ENCODE measurements around the gene MUC5B. TPM values are rescaled to one million over a fixed set of nuclear protein-coding genes. Genes with fewer than 3 reads are reported as not detected.
A peak's percentile ranks its signal among the peaks of the same experiment; 100 is the strongest.

MUC5B gene
- total RNA-seq, 1 donor from 2014 or later: not detected

DNA sequence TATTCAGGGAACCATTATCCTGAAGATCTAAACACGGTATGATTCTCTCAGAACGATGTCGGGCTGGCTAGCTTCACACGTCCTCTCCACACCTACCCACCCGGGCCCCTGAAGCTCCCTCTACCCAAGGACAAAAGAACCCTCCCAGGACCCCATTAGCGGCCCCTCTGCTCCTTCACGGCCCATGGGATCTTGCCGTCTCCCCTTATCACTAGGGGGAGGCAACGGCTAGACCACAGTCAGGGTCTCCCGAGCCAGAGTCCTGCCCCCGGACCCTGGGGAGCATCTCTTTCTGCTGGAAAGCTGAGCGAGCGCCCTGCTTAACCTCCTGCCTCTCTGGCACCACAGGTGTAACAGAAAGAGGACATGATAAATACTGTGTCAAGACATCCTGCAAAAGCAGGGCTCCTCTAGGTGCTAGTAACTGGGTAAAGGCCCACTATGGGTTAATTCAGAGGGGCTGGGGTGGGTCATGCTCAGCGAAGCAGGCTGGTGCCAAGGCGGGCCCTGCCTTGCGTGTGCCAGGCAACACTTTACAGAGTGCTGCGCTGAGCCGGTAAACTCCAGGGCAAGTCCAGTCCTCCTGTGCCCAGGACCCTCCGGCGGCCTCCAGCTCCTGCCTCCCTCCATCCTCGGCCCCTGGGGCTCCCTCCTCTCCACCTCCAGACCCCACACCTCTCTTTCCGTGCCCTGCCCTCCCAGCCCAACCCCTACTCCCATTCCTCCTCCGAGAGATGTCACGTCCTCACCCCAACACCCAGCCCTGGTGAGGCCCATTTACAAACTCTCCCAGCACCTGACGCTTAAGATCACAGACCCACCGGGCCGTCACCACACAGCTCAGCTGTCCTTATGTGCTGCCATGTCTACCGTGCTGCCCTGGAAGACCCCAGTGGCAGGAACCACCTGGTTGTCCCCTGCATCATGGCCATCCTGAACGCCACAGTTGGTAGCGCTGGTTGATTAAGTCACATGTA lies 83.6 kb downstream of the MUC5B start:
- no peak for DNase-seq (ENCODE audit: extremely low read depth, low read depth, low spot score)

DNA sequence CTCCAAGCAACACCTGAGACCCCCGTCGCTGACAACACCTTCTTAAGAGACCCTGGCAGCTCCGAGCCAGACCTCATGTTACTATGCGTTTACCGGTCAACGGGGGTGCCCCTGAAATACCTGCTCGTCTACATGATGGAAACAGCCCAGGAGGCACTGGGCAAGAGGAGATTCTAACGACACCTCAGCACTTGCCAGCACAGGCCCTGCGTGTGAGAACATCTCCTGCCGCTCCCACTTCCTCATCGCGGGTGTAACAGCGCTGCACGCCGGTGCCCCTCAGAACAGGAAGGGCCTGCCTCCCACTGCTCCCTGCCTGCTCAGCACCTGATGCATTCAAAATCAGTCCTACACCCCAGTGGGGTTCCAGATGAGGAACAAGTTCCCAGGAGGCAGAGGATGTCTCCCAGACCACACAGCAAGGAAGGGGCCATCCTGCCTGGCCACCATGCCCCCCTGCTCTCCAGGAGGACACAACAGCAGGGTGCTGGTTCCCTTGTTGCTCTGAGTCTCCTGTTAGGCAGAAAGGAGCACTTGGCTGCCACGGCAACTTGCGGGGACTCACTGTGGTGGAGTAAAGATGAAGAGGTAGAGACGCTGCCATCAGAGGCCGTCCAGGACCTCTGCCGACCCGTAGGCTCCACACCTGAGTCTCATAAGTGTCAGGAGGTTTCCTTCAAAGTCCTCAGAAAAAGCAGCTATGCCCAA lies 84.5 kb downstream of the MUC5B start:
- no peak for DNase-seq (ENCODE audit: extremely low read depth, low read depth, low spot score)

DNA sequence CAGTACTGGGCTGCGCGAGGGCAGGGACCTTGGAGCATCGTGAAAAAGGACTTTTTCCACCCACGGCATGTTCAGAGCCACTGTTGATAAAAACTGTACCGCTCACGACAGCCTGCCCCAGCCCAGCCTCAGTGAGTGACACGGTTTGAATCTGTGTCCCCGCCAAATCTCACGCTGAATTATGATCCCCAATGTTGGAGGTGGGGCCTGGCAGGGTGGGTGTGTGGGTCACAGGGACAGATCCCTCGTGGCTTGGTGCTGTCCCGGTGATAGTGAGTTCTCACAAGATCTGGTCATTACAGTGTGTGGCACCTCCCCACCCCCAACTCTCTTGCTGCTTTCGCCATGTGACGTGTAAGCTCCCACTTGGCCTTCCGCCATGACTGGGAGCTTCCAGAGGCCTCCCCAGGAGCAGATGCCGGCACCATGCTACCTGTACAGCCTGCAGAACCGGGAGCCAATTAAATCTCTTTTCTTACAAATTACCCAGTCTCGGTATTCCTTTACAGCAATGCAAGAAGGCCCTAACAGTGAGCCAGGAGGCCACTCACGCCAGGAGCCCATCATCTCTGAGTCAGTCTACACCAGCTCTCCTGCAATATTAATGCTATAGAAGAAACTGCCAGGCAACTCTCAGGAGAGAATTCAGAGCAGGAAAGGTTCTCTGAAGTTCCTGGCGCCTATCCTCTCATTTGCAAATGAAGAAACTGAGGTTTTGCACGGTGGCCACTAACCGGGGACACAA lies 85.3 kb downstream of the MUC5B start:
- DNase-seq (ENCODE audit: extremely low read depth, low read depth, low spot score): no peak

DNA sequence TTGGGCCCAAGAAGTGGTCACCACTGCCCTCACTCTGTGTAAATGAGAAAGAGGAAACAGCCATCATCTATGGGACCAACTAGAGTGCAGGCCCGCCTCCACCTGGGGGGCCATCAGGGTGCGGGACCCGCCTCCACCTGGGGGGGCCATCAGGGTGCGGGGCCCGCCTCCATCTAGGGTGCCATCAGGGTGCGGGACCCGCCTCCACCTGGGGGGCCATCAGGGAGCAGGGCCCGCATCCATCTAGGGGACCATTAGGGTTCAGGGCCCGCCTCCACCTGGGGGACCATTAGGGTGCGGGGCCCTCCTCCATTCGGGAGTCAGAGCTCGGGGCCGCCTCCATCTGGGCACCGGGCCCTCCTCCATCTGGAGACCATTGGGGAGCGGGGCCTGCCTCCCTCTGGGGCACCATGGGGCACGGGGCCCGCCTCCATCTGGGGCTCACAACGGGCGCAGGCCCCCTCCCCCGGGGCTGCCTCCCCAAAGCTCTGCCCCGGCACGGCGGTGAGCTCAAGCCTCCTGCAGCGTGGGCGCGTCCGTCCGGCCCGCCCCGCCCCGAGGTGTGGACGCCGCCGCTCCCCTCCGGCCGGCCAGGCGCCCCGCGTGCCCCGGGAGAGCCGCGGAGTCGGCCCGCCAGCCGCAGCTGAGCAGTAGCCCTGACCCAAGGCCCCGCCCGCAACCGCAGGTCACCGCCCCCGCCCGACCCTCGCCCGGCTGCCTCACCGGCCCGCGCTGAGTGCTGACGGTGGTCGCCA lies 86.1 kb downstream of the MUC5B start:
- DNase-seq (ENCODE audit: extremely low read depth, low read depth, low spot score): no peak

DNA sequence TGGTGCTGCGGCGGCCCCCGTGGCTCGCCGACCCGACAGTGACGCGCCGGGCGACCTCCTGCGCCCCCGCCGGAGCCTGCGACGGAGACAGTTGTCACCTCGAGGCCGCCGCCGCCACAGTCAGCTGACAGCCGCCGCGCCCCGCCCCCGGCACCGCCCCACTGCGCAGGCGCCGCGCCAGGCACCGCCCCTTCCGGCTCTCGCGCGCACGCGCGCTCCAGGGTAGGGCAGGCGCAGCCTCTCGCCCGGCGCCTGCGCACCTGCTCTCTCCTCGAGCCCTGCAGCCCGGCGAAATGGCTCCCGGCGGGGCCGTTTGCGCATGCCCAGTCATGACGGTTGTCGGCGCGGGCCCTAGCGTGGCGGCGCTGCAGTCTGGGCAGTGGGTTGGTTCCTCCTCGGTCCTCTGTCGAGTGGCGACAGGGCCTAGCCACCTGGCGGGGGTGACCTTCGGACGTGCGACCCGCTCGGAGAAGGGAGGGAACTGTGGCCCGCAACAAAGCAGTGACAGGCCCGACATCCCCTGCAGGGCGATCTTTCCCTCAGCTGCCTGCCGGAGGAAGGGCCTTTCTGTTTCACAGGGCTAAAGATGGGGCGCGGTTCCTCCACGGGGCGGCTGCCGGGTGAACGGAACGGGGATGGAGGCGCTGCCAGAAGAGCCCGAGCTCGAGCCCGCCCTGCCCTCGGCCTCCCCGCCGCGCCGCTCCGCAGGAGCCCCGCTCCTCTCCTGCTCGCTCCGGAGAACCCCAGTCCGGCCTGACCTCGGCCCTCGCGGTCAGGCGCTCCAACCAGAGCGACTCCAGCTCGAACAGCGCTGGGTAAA lies 86.8 kb downstream of the MUC5B start, which contains the start of gene TOLLIP:
TSS of gene TOLLIP (minus strand) at position 135 of the 820 bp plus-strand sequence. CDS start at position 1, 134 bp downstream.
- DNase-seq (ENCODE audit: extremely low read depth, low read depth, low spot score): peak; percentile 20

DNA sequence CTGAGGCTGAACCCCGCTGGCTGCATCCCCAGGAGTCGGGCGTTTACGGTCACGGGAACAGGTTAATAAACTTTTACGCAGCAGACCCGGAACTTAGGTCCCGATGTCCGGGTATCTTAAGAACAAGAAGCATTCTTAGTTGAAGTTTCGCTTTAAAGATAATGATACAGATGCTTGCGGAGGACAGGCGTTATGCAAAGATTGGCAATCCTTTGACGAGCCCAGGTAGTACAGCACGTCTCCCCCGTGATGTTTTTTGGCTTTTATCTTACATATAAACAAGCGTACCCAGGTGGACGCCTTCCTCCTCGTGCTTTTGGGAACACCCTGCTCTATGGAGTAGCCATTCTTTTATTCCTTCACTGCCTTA lies 87.4 kb downstream of the MUC5B start:
- DNase-seq (ENCODE audit: extremely low read depth, low read depth, low spot score): no peak

DNA sequence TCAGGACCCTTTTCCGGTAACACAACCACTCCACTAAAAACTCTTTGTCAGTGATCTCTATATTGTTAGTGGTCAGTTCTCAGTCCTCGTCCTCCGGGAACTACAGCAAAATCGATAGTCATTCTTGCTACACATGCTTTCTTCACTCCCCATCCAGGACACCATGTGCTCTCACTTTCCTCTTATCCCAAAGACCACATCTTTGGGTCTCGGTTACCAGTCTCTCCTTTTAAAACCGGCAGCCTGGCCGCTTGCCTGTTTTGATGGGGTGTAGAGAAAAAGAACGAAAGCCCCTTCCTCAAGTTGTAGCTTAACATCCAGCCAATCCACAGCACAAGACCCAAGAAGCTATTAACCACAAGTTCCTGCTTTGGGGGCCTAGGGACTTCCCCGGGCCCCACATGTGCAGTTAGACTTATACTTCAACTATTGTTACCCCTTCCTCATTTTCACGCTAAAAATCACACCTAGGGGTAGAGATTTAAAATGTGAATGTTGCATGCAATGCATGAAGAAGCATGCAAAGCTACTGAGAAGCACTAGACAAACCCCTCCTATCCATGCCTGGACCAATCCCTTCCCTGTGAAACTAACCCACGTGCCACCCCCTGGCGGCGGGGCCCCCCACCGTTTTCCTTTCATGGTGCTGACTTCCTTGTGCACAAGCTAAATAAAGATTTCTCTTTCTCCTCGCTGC lies 88.1 kb downstream of the MUC5B start:
- DNase-seq (ENCODE audit: extremely low read depth, low read depth, low spot score): no peak

Other genes starting within 250 kb of the MUC5B start
- not detected in 2 replicates for gene MUC6, start 186.3 kb upstream of the MUC5B start, total RNA-seq
- gene MUC2, start 148.2 kb upstream of the MUC5B start, total RNA-seq: not detected in 2 replicates
- not detected in 2 replicates for gene MUC5AC, start 65.1 kb upstream of the MUC5B start, total RNA-seq
- 57.4 and 64.3 TPM in 2 replicates for gene TOLLIP, start 86.6 kb downstream of the MUC5B start, total RNA-seq
- 0.15 and 0.93 TPM in 2 replicates for gene BRSK2, start 166.9 kb downstream of the MUC5B start, total RNA-seq